Measurements from ENCODE around the gene CCR3. TPM values are rescaled to one million over a fixed set of nuclear protein-coding genes. Genes with fewer than 3 reads are reported as not detected.

The CCR3 gene
- total and polyA plus RNA-seq, 2 donors from 2014 or later: not detected

GRCh38 chr3:46239301-46239938 lies 2.8 kb upstream of the CCR3 start:
- H3K27ac ChIP-seq (ENCODE audit: low read depth in 2 of 2, low read length in 2 of 2): no peak overlapping the region
- intact Hi-C loops (cut with DNase I): no loop called here

GRCh38 chr3:46239952-46240351 lies 2.3 kb upstream of the CCR3 start:
- H3K27me3 ChIP-seq (ENCODE audit: control insufficient read depth, insufficient read depth, low read length): no peaks in the 10 kb centered on the region
- no peak for TF ChIP-seq CTCF (IDR thresholded peaks at IDR 0.05; ENCODE audit: borderline replicate concordance, extremely low read depth, insufficient read depth)
- intact Hi-C loops (cut with DNase I): no loop called here
- DNase-seq (no peak), FAIRE-seq (no peak)
- H3K36me3 ChIP-seq (ENCODE audit: control insufficient read depth in 2 of 3, insufficient read depth in 3 of 3, low read length in 3 of 3): no peaks in the 10 kb centered on the region
- H3K4me1 ChIP-seq (ENCODE audit: control insufficient read depth in 2 of 3, insufficient read depth in 2 of 3, low read depth in 1 of 3, low read length in 3 of 3): no peaks in the 10 kb centered on the region
- no peaks in the 10 kb centered on the region for H3K9me3 ChIP-seq (ENCODE audit: control insufficient read depth in 2 of 3, insufficient read depth in 1 of 3, low read length in 3 of 3)
- no peak overlapping the region for H3K4me3 ChIP-seq (ENCODE audit: low read length in 3 of 3)
- H3K9ac ChIP-seq (ENCODE audit: low read length in 3 of 3): no peak overlapping the region
- no peak overlapping the region for H3K27ac ChIP-seq (ENCODE audit: low read depth in 2 of 2, low read length in 2 of 2)

More at GRCh38 chr3:46239301-46239938, 2.8 kb upstream of the CCR3 start:
- FAIRE-seq (no peak), DNase-seq (no peak)
- H3K9me3 ChIP-seq (ENCODE audit: control insufficient read depth in 2 of 3, insufficient read depth in 1 of 3, low read length in 3 of 3): no peaks in the 10 kb centered on the region
- H3K36me3 ChIP-seq (ENCODE audit: control insufficient read depth in 2 of 3, insufficient read depth in 3 of 3, low read length in 3 of 3): no peaks in the 10 kb centered on the region
- H3K4me1 ChIP-seq (ENCODE audit: control insufficient read depth in 2 of 3, insufficient read depth in 2 of 3, low read depth in 1 of 3, low read length in 3 of 3): no peaks in the 10 kb centered on the region
- no peak overlapping the region for H3K9ac ChIP-seq (ENCODE audit: low read length in 3 of 3)
- no peak for TF ChIP-seq CTCF (IDR thresholded peaks at IDR 0.05; ENCODE audit: borderline replicate concordance, extremely low read depth, insufficient read depth)
- no peak overlapping the region for H3K4me3 ChIP-seq (ENCODE audit: low read length in 3 of 3)
- no peaks in the 10 kb centered on the region for H3K27me3 ChIP-seq (ENCODE audit: control insufficient read depth, insufficient read depth, low read length)

- DNase-seq (no peak), FAIRE-seq (no peak)
- no peak overlapping the region for H3K4me3 ChIP-seq (ENCODE audit: low read length in 3 of 3)
- intact Hi-C loops (cut with DNase I): no loop called here
- TF ChIP-seq CTCF (IDR thresholded peaks at IDR 0.05; ENCODE audit: borderline replicate concordance, extremely low read depth, insufficient read depth): no peak
- H3K9me3 ChIP-seq (ENCODE audit: control insufficient read depth in 2 of 3, insufficient read depth in 1 of 3, low read length in 3 of 3): no peaks in the 10 kb centered on the region
- no peaks in the 10 kb centered on the region for H3K4me1 ChIP-seq (ENCODE audit: control insufficient read depth in 2 of 3, insufficient read depth in 2 of 3, low read depth in 1 of 3, low read length in 3 of 3)
- no peaks in the 10 kb centered on the region for H3K36me3 ChIP-seq (ENCODE audit: control insufficient read depth in 2 of 3, insufficient read depth in 3 of 3, low read length in 3 of 3)
- no peaks in the 10 kb centered on the region for H3K27me3 ChIP-seq (ENCODE audit: control insufficient read depth, insufficient read depth, low read length)
- H3K9ac ChIP-seq (ENCODE audit: low read length in 3 of 3): no peak overlapping the region
- no peak overlapping the region for H3K27ac ChIP-seq (ENCODE audit: low read depth in 2 of 2, low read length in 2 of 2)
These were observed 1.3 kb downstream of the CCR3 start for GRCh38 chr3:46243560-46243959.

GRCh38 chr3:46245146-46245545 lies 2.9 kb downstream of the CCR3 start:
- H3K4me1 ChIP-seq (ENCODE audit: control insufficient read depth in 2 of 3, insufficient read depth in 2 of 3, low read depth in 1 of 3, low read length in 3 of 3): no peaks in the 10 kb centered on the region
- no peaks in the 10 kb centered on the region for H3K9me3 ChIP-seq (ENCODE audit: control insufficient read depth in 2 of 3, insufficient read depth in 1 of 3, low read length in 3 of 3)
- H3K4me3 ChIP-seq (ENCODE audit: low read length in 3 of 3): no peak overlapping the region
- no peak overlapping the region for H3K27ac ChIP-seq (ENCODE audit: low read depth in 2 of 2, low read length in 2 of 2)
- DNase-seq (no peak), FAIRE-seq (no peak)
- intact Hi-C loops (cut with DNase I): no loop called here
- no peak for TF ChIP-seq CTCF (IDR thresholded peaks at IDR 0.05; ENCODE audit: borderline replicate concordance, extremely low read depth, insufficient read depth)
- no peak overlapping the region for H3K9ac ChIP-seq (ENCODE audit: low read length in 3 of 3)
- H3K27me3 ChIP-seq (ENCODE audit: control insufficient read depth, insufficient read depth, low read length): no peaks in the 10 kb centered on the region
- no peaks in the 10 kb centered on the region for H3K36me3 ChIP-seq (ENCODE audit: control insufficient read depth in 2 of 3, insufficient read depth in 3 of 3, low read length in 3 of 3)

Measured in kidney (tissue), 14 donors.